ENCODE data around the gene TMEM126B. TPM values are rescaled to one million over a fixed set of nuclear protein-coding genes. Genes with fewer than 3 reads are reported as not detected.
A peak's percentile ranks its signal among the peaks of the same experiment; 100 is the strongest.

TMEM126B gene
- total and polyA plus RNA-seq, 2 donors (not counting 1 experiment from before 2014, with no cell fraction given): 21.7 to 38.5 TPM

GRCh38 chr11:85682330-85683305 is 54.2 kb downstream of the TMEM126B start:
- no peaks in the 10 kb centered on the region for H3K9me3 ChIP-seq (ENCODE audit: control extremely low read depth in 1 of 3, control insufficient read depth in 2 of 3, insufficient read depth in 1 of 3, low read length in 2 of 3)
- ChIA-PET CTCF (interaction anchor here (0.6 to 1.2 kb wide), 2 partner anchors 13 to 34 kb away, joined by 3 to 5 read pairs; no protein-coding TSS in a partner anchor), POLR2A (no interaction called here)
- peak overlapping the region; percentile 93 for H3K9ac ChIP-seq (ENCODE audit: low read length)
- 17% methylated on average over 30 of the region's 43 CpGs for WGBS (ENCODE audit: insufficient coverage)
- peak overlapping the region; percentile 99 for H2AFZ ChIP-seq (ENCODE audit: insufficient read depth, low read depth, low read length, poor library complexity, severe bottlenecking)
- H3K4me1 ChIP-seq (ENCODE audit: control insufficient read depth in 2 of 2, insufficient read depth in 2 of 2, low read length in 2 of 2): peaks cover 0 to 4% of the 10 kb centered on the region in 2 donors
- Mint-ChIP-seq H3K27ac (peak overlapping the region; percentile 85), H3K27me3 (peaks cover 9% of the 10 kb centered on the region), H3K4me3 (peak overlapping the region; percentile 87), H3K9me3 (ENCODE audit: insufficient read depth) (no peaks in the 10 kb centered on the region), H3K4me1 (peaks cover 17% of the 10 kb centered on the region)
- H3K27me3 ChIP-seq (replicated peaks in 1 of 4; ENCODE audit: control extremely low read depth in 1 of 4, control insufficient read depth in 3 of 4, insufficient read depth in 4 of 4, low read length in 3 of 4): peaks cover 0 to 9% (median 0%) of the 10 kb centered on the region in 4 experiments
- peak overlapping the region; percentile 62 to 96 (median 77) for H3K4me3 ChIP-seq (ENCODE audit: control extremely low read depth in 1 of 5, extremely low read depth in 1 of 5, insufficient read depth in 1 of 5, low read depth in 2 of 5, low read length in 4 of 5)
- H3K27ac ChIP-seq (ENCODE audit: low read length in 2 of 2): peak overlapping the region; percentile 31 to 72
- no peaks in the 10 kb centered on the region for H4K20me1 ChIP-seq (ENCODE audit: control insufficient read depth, insufficient read depth, low read length, poor library complexity, severe bottlenecking)
- intact Hi-C loops (cut with micrococcal nuclease): loop anchor here (1.0 to 5.0 kb wide), 2 partner anchors 17 to 55 kb away; partner anchors contain the start of genes CREBZF, DLG2 and TMEM126B
- H3K36me3 ChIP-seq (replicated peaks in 1 of 2; ENCODE audit: control extremely low read depth in 1 of 2, control insufficient read depth in 1 of 2, extremely low read depth in 1 of 2, insufficient read depth in 2 of 2, low read length in 1 of 2): no peaks in the 10 kb centered on the region
- peak overlapping the region; percentile 95 for H3K4me2 ChIP-seq (replicated peaks; ENCODE audit: low read depth, low read length, poor library complexity, severe bottlenecking)
- no peak for TF ChIP-seq EZH2 (IDR thresholded peaks at IDR 0.05; ENCODE audit: borderline replicate concordance, insufficient read depth, low read depth, low read length, poor library complexity, severe bottlenecking)
- no peak for TF ChIP-seq CTCF (IDR thresholded peaks at IDR 0.05)
- DNase-seq (peak; percentile 70), ATAC-seq (ENCODE audit: low read depth) (peak; percentile 95)
- peaks cover 3% of the 10 kb centered on the region for H3K79me2 ChIP-seq (ENCODE audit: control insufficient read depth, insufficient read depth, low read length)

Measured in B cell (primary cell).